ENCODE measurements around the gene TBCD.
A peak's percentile ranks its signal among the peaks of the same experiment; 100 is the strongest.

TBCD gene

GRCh38 chr17:82752371-82753200, 721 bp downstream of the TBCD start (continued):
- TF ChIP-seq ZNF366 (tag by site-specific recombination; conservative IDR thresholded peaks at IDR 0.05) (0 out of 2 replicates have a peak, but pooled peaks have one; percentile 32), GLIS1 (tag by site-specific recombination; IDR thresholded peaks at IDR 0.05) (peak; percentile 91), PRDM10 (tag by site-specific recombination; IDR thresholded peaks at IDR 0.05) (peak; percentile 57; the same call in 1 of the 2 replicates), MZF1 (tag by site-specific recombination; IDR thresholded peaks at IDR 0.05; ENCODE audit: borderline replicate concordance) (no peak), ZNF157 (tag by site-specific recombination; IDR thresholded peaks at IDR 0.05) (no peak), ZNF843 (tag by site-specific recombination; IDR thresholded peaks at IDR 0.05) (no peak), ZNF514 (tag by site-specific recombination; IDR thresholded peaks at IDR 0.05) (no peak), ZNF37A (tag by site-specific recombination; IDR thresholded peaks at IDR 0.05) (no peak), ZBTB6 (tag by site-specific recombination; IDR thresholded peaks at IDR 0.05) (no peak), ZNF510 (tag by site-specific recombination; IDR thresholded peaks at IDR 0.05; ENCODE audit: insufficient replicate concordance) (no peak), PATZ1 (tag by site-specific recombination; IDR thresholded peaks at IDR 0.05) (0 out of 2 replicates have a peak, but pooled peaks have one; percentile 51), ZNF280C (tag by site-specific recombination; IDR thresholded peaks at IDR 0.05) (no peak), ZNF18 (tag by site-specific recombination; IDR thresholded peaks at IDR 0.05) (no peak), ZNF335 (tag by site-specific recombination; conservative IDR thresholded peaks at IDR 0.05) (peak; percentile 53; the same call in 1 of the 2 replicates), ZNF561 (tag by site-specific recombination; IDR thresholded peaks at IDR 0.05; ENCODE audit: borderline replicate concordance) (no peak), EGR2 (tag by site-specific recombination; IDR thresholded peaks at IDR 0.05; ENCODE audit: low read depth) (no peak), ZNF776 (tag by site-specific recombination; IDR thresholded peaks at IDR 0.05; ENCODE audit: borderline replicate concordance) (no peak), ZNF132 (tag by site-specific recombination; IDR thresholded peaks at IDR 0.05; ENCODE audit: borderline replicate concordance) (no peak), ZNF792 (tag by site-specific recombination; IDR thresholded peaks at IDR 0.05) (no peak), OVOL3 (tag by site-specific recombination; IDR thresholded peaks at IDR 0.05) (no peak), YY1 (tag by site-specific recombination; IDR thresholded peaks at IDR 0.05) (no peak)

All from HEK293 (cell line).